Gastrocnemius medialis (tissue), 4 donors: ENCODE measurements around the gene METRNL.

Experiments
- CTCF ChIP-seq, 5 experiments: fragments of 450-650 bp in 3 of 5; fragments of 200-600 bp in 2 of 5; sonication (generic) in 2 of 5; IDR thresholded peaks in 4 of 5; conservative IDR thresholded peaks in 1 of 5; 1 replicate in 4 of 5; 2 replicates in 1 of 5; pipeline ENCODE4 v1.5.1; 2016 to 2019; ENCODE audit warnings: antibody characterized with exemption in 5 of 5, mild to moderate bottlenecking in 3 of 5, moderate library complexity in 3 of 5
- POLR2A ChIP-seq, 2 donors: fragments of 450-650 bp; IDR thresholded peaks; one replicate each; pipeline ENCODE4 v1.6.1; 2017; ENCODE audit warnings: antibody characterized with exemption in 2 of 2, mild to moderate bottlenecking in 2 of 2, moderate library complexity in 2 of 2

GRCh38 chr17:83143817-83144231 is 64.4 kb downstream of the METRNL start:
- TF ChIP-seq CTCF (IDR thresholded peaks at IDR 0.05 in 4 of 5, conservative IDR thresholded peaks at IDR 0.05 in 1 of 5) (no peak), POLR2A (IDR thresholded peaks at IDR 0.05) (no peak)
